BE2C (cell line): ENCODE data around the gene IGF2BP2.

Experiments used
- DNase-seq: peaks from one replicate; pipeline ENCODE4 v3.0.0-alpha.2; 2020
- H3K27me3 ChIP-seq: fragments of 250-450 bp; sonication (Bioruptor Pico); 2 replicates; pipeline ENCODE4 v1.5.1; 2020; ENCODE audit warnings: mild to moderate bottlenecking
- H3K36me3 ChIP-seq: fragments of 250-450 bp; sonication (Bioruptor Pico); 2 replicates; pipeline ENCODE4 v1.5.1; 2020; ENCODE audit warnings: mild to moderate bottlenecking
- H3K4me1 ChIP-seq: fragments of 250-450 bp; sonication (Bioruptor Pico); 2 replicates; pipeline ENCODE4 v1.5.1; 2020
- H3K4me3 ChIP-seq: 2 replicates; pipeline ENCODE4 v1.5.1; 2011; ENCODE audit warnings: low read depth, low read length
- H3K9me3 ChIP-seq: fragments of 250-450 bp; sonication (Bioruptor Pico); 2 replicates; pipeline ENCODE4 v1.5.1; 2020
- TF ChIP-seq, protein P1 (sequence below): IDR thresholded peaks from 2 replicates; pipeline ENCODE4 v1.5.1; 2012; ENCODE audit warnings: mild to moderate bottlenecking, low read depth, low read length

The IGF2BP2 gene

DNA sequence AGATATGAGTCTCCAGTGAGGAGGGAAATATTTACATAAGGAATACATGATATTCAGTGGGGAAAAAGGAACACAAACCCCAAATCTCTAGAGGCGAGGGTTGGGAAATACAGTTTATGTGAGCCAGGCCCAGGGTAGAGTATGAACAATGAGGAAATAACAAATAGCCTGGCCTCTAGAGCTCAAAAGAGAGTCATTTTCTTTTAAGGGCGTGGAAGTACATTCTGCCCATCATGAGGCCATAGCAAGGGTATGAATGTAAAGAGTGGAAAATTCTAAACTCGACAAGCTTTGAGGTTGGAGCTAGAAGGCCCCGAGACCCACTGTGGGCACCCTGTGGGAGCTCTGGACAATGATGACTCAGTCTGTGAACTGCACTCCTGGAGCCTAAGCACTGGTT, 27.8 kb upstream of the IGF2BP2 start:
- no peaks in the 10 kb centered on the region for H3K4me1 ChIP-seq
- no peaks in the 10 kb centered on the region for H3K9me3 ChIP-seq
- no peak overlapping the region for H3K4me3 ChIP-seq
- DNase-seq = no peak
- TF ChIP-seq, protein P1, sequence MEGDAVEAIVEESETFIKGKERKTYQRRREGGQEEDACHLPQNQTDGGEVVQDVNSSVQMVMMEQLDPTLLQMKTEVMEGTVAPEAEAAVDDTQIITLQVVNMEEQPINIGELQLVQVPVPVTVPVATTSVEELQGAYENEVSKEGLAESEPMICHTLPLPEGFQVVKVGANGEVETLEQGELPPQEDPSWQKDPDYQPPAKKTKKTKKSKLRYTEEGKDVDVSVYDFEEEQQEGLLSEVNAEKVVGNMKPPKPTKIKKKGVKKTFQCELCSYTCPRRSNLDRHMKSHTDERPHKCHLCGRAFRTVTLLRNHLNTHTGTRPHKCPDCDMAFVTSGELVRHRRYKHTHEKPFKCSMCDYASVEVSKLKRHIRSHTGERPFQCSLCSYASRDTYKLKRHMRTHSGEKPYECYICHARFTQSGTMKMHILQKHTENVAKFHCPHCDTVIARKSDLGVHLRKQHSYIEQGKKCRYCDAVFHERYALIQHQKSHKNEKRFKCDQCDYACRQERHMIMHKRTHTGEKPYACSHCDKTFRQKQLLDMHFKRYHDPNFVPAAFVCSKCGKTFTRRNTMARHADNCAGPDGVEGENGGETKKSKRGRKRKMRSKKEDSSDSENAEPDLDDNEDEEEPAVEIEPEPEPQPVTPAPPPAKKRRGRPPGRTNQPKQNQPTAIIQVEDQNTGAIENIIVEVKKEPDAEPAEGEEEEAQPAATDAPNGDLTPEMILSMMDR = no peak
- no peaks in the 10 kb centered on the region; the same call in 1 of the 2 replicates for H3K27me3 ChIP-seq
- no peaks in the 10 kb centered on the region for H3K36me3 ChIP-seq

- Histone ChIP-seq H3K9me3 (no peaks in the 10 kb centered on the region), H3K4me1 (no peaks in the 10 kb centered on the region), H3K36me3 (no peaks in the 10 kb centered on the region), H3K4me3 (no peak overlapping the region), H3K27me3 (no peaks in the 10 kb centered on the region; the same call in 1 of the 2 replicates)
- no peak for DNase-seq
- TF ChIP-seq, protein P1 = no peak
Observed at GRCh38 chr3:185851959-185852358, 27.1 kb upstream of the IGF2BP2 start.

- DNase-seq = no peak
- Histone ChIP-seq H3K4me1 (no peaks in the 10 kb centered on the region), H3K9me3 (no peaks in the 10 kb centered on the region), H3K36me3 (no peaks in the 10 kb centered on the region), H3K4me3 (no peak overlapping the region), H3K27me3 (peaks cover 5% of the 10 kb centered on the region)
- TF ChIP-seq, protein P1 = no peak
Observed at GRCh38 chr3:185851046-185851445, 26.2 kb upstream of the IGF2BP2 start.

- no peak overlapping the region for H3K4me3 ChIP-seq
- no peaks in the 10 kb centered on the region for H3K9me3 ChIP-seq
- H3K36me3 ChIP-seq = no peaks in the 10 kb centered on the region
- H3K27me3 ChIP-seq = peaks cover 18% of the 10 kb centered on the region
- H3K4me1 ChIP-seq = no peaks in the 10 kb centered on the region
- TF ChIP-seq, protein P1 = no peak
- DNase-seq = no peak
Observed at GRCh38 chr3:185847506-185847905, 22.7 kb upstream of the IGF2BP2 start.

DNA sequence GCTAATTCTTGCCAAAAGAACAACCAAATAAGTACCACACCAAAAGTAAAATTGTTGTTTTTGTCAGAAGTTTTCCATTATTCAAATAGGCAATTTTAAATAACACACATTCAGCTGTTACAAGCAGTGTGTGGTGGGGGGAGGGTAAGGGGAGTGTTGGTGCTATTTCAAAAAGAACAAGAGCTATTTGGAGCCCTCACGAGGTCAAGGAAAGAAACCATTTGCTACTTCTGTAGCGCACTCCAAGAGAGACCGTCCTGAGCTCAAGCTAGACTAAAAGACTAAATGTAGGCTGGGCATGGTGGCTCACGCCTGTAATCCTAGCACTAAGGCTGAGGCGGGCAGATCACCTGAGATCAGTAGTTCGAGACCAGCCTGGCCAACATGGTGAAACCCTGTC, 21.2 kb upstream of the IGF2BP2 start:
- DNase-seq = no peak
- Histone ChIP-seq H3K4me1 (no peaks in the 10 kb centered on the region), H3K36me3 (no peaks in the 10 kb centered on the region), H3K4me3 (no peak overlapping the region), H3K9me3 (no peaks in the 10 kb centered on the region), H3K27me3 (peaks cover 18% of the 10 kb centered on the region)
- TF ChIP-seq, protein P1 = no peak

DNA sequence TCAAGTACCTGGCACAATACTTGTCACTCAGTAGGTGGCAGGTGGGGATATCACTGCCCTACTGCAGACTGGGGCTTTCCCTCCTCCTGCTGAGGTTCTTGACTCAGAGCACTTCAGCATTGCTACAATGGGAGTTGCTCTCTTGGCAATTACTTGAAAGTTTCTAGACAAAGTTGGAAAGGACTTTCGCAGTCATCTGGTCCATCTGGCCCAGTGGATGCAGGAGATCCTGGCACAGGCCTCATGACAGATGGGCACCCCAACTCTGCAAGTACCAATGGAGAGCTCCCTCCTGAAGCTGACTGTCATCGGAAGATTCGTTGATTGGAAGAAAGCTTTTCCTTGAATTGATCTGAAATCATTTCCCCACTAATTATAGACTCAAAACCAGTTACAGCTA, 19.2 kb upstream of the IGF2BP2 start:
- Histone ChIP-seq H3K4me3 (no peak overlapping the region), H3K9me3 (no peaks in the 10 kb centered on the region), H3K4me1 (no peaks in the 10 kb centered on the region), H3K36me3 (no peaks in the 10 kb centered on the region), H3K27me3 (peaks cover 18% of the 10 kb centered on the region)
- no peak for DNase-seq
- TF ChIP-seq, protein P1 = no peak
